Measurements from ENCODE around the gene AFG1L.
A peak's percentile ranks its signal among the peaks of the same experiment; 100 is the strongest.
"Not testable (repeated sequence)": the region's sequence is repeated elsewhere in the genome, so short reads cannot be mapped to it uniquely, and the experiment has no call there.

Gene AFG1L

DNA sequence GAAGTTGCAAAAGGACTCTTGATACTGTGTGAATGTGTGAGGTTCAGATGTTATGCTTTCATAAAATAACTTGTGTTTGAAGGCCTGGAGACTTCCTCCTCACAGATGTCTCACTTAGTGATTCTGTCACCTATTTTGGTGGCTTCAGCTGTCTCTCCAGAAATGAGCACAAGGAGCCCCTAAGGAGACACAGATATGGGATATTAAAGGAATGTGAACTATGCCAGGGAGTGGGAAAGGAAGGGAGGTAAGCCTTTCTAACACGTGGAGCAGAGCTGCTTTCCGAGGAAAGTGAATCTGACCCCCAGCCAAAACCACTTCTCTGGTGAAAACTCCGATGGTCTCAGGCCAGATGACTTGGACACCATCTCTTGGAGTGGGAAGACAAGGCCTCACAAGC lies 255.4 kb downstream of the AFG1L start:
- Mint-ChIP-seq H3K4me3 (no peak overlapping the region), H3K9me3 (no peaks in the 10 kb centered on the region), H3K27ac (no peak overlapping the region), H3K4me1 (peaks cover 14% of the 10 kb centered on the region), H3K36me3 (no peaks in the 10 kb centered on the region)
- no peak for DNase-seq (ENCODE audit: low spot score in 2 of 2)
- no peak for ATAC-seq

DNA sequence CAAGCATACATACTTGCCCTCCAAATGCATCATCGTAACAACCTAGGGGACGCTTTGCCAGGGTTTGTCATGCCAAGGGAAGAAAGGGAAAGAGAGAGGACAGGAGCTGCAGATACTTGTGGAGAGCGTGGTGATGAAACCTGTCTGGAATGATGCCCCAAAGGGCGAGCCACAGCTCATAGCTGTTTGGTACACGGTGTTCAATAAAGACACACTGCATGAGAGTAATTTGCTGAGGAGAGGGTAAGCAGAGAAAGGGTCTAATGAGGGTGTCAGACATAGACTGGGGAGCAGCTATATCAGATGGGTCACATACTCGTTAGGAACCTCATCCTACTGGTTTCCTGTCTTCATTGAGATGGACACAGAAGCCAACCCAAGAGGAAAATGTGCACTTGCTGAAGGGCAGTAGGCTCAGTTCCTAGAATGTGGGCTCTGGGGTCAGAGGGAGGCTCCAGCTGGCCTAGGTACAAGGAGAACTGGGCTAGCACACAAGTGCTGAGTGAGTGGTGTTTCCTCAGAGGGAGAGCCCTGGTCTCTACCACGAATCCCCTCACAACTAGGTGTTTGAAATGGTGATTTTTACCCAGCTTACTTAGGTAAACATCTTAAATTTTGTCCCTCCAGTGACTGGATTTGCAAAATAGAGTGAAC lies 260.7 kb downstream of the AFG1L start:
- no peaks in the 10 kb centered on the region for H3K9me3 Mint-ChIP-seq
- H3K27ac Mint-ChIP-seq, result no peak overlapping the region
- no peaks in the 10 kb centered on the region for H3K4me1 Mint-ChIP-seq
- no peak overlapping the region for H3K4me3 Mint-ChIP-seq
- DNase-seq (ENCODE audit: low spot score in 2 of 2), result no peak
- peaks cover 17% of the 10 kb centered on the region for H3K36me3 Mint-ChIP-seq
- no peak for ATAC-seq

DNA sequence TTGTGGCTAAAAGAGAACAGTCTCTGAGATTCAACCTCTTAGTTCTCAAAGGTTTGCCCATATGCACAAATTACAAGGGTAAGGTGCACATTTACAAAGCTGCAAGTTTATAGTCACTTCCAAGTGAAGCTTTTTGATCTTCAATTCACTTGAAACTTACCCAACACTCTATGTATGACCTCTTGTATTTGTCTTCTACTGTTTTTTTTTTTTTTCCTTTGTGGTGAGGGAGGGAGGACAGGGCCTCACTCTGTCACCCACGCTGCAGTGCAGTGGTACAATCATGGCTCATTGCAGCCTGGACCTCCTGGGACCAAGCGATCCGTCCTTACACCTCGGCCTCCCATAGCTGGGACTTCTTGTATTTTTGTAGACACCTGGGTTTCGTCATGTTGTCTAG lies 261.4 kb downstream of the AFG1L start:
- no peaks in the 10 kb centered on the region for H3K4me1 Mint-ChIP-seq
- no peaks in the 10 kb centered on the region for H3K9me3 Mint-ChIP-seq
- ATAC-seq (no peak), DNase-seq (ENCODE audit: low spot score in 2 of 2) (no peak)
- no peak overlapping the region for H3K27ac Mint-ChIP-seq
- no peak overlapping the region for H3K4me3 Mint-ChIP-seq
- H3K36me3 Mint-ChIP-seq, result peaks cover 17% of the 10 kb centered on the region

DNA sequence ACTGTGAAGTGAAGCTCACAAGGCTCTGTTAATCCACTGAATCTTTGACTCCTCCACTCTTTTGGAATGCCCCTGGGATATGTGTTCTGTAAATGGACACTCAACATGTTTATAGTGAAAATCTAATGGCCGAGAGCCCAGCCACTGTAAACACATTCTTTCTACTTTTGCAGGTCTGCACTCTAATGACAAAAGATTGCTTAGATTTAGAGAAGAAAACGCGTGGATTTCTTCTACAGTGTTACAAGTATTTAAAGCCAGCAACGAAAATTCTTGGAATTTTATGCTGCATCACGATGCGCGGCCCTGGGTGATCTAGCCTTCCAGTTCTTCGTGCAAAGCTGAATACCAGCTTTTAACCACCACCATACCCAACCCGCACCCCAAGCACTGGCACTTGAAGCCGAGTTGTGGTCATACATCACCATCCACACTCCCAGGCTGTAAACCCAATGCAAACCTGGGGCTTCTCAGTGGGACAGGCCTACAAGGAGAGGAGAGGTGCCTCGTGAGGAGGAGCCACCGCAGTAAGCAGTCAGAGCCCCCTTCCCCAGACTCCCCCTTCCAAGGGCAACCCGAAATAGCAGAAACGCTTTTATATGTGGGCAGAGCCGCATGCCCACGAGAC lies 262.1 kb downstream of the AFG1L start:
- no peak for DNase-seq (ENCODE audit: low spot score in 2 of 2)
- no peak for ATAC-seq
- H3K27ac Mint-ChIP-seq, result peak overlapping the region; percentile 94

DNA sequence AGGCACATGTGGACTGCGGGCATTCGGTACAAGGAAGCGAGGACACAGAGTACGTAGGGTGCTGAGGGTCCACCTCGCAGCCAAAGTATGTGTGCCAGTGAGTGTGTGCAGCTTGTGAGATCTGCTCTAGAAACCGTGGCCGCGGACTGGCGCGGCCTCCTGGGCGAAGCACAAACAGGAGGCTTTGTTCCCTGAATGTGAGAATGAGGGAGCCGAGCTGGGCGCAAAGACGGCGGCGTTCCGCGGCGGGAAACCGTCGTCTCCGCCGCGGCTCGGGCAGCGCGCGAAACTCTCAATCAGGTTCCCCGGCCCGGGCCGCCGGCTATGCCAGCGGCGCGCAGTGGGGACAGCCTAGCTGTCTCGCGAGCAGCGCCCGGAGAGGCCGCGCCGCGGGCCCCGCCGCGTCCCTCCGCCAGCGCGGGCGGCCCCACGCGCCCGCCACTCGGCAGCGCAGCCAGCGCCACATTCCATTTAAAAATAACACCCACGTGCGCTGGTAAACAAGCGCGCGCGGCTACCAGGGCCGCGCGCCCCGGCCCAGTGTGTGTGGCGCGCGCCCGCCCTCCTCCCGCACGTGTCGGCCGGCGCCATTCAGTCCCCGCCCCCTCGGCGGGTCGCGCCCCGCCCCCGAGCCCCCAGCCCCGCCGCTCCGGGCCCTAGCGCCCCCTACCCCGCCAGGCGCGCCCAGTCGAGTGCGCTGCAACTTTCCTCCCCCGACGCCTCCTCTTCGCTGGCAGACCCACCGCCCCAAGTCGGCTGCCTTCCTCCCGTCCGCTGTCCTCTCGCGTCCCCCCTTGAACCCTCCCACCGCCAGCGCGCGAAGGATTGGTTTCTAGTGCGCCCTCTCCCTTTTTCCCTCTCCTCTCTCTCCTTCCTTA lies 262.9 kb downstream of the AFG1L start:
- peaks cover 12% of the 10 kb centered on the region for H3K4me1 Mint-ChIP-seq
- H3K36me3 Mint-ChIP-seq, result peaks cover 29% of the 10 kb centered on the region
- DNase-seq (ENCODE audit: low spot score in 2 of 2), result peak; percentile 49 to 74
- peak overlapping the region; percentile 94 for H3K27ac Mint-ChIP-seq
- H3K4me3 Mint-ChIP-seq, result peak overlapping the region; percentile 79
- peak; percentile 50 for ATAC-seq
- H3K9me3 Mint-ChIP-seq, result no peaks in the 10 kb centered on the region

More for the DNA sequence above, 262.1 kb downstream of the AFG1L start:
- peak overlapping the region; percentile 79 for H3K4me3 Mint-ChIP-seq
- no peaks in the 10 kb centered on the region for H3K9me3 Mint-ChIP-seq
- peaks cover 4% of the 10 kb centered on the region for H3K4me1 Mint-ChIP-seq
- peaks cover 21% of the 10 kb centered on the region for H3K36me3 Mint-ChIP-seq

DNA sequence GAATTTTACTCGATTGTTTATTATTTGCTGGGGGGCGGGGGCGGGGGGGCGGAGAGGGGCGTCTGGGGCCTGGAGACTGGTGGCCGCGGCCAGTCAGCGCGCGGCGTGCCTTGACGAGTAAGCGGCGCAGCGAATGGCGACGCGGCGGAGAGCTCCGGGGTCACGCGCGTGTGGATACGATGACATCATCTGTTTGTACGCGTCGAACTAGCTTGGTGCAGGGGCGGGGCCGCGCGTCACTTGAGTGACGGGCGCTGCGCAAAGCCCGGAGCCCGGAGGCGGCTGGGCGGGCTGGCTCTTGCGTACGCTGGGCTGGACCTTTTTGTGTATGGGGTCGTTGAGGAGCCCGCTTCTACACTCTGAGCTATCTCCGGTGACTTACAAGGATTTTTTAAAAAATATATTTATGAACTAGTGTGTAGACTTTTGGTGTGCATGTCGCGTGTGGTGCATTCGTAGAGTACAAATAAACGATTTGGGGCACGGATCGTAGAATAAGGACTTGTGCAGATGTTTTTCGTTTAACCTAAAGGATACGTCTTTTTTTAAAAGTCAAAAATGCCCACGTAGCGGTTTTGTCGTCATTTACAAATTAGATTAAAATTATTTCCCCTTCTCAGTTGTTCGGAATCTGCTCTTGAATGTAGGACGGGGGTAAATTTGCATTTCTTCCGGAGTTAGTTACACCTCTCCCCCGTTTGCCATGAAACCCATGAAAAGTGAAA lies 263.7 kb downstream of the AFG1L start:
- Mint-ChIP-seq H3K27ac (peak overlapping the region; percentile 94), H3K9me3 (no peaks in the 10 kb centered on the region), H3K36me3 (peaks cover 35% of the 10 kb centered on the region), H3K4me1 (peaks cover 20% of the 10 kb centered on the region), H3K4me3 (peak overlapping the region; percentile 79)
- peak; percentile 86 to 95 for DNase-seq (ENCODE audit: low spot score in 2 of 2)
- ATAC-seq, result peak; percentile 75

DNA sequence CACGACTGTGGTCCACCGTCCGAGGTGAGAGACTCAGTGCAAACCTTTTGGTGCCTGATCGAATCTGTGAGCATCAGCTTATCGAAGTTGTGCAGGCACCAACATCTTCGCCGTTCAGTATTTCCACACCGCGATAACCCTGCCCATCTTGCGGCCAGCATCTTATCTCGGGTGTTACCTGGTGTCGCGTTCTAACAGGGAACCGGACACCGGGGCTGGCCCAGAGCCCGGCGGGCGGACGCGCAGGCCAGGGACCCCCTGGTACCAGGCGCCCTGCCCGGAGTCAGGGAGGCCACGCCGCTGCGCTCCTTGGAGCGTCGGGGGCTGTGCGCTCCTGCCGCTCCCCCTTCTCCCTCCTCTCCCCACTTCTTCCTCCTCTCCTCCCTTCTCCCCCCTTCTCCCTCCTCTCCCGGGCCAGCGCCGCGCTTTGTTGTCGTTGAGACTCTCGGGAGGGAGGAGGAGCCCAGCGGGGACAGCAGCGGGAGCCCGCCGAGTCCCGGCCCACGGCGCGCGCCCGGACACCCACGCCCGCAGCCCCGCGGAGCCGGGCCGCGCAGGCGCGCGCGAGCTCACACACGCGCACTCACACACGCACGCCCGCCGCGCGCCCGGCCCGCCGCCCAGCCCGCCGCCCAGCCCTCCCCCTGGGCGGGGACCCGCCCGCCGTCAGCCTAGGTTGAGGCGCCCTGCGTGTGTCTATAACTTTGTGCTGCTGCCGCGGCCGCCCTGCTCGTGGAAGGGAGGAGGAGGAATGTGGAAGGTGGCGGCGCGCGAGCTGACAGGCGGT lies 264.4 kb downstream of the AFG1L start:
- Mint-ChIP-seq H3K4me3 (peak overlapping the region; percentile 79), H3K9me3 (no peaks in the 10 kb centered on the region), H3K36me3 (peaks cover 40% of the 10 kb centered on the region), H3K27ac (peak overlapping the region; percentile 94), H3K4me1 (peaks cover 25% of the 10 kb centered on the region)
- DNase-seq (ENCODE audit: low spot score in 2 of 2), result peak; percentile 76 to 91
- ATAC-seq, result peak; percentile 76

DNA sequence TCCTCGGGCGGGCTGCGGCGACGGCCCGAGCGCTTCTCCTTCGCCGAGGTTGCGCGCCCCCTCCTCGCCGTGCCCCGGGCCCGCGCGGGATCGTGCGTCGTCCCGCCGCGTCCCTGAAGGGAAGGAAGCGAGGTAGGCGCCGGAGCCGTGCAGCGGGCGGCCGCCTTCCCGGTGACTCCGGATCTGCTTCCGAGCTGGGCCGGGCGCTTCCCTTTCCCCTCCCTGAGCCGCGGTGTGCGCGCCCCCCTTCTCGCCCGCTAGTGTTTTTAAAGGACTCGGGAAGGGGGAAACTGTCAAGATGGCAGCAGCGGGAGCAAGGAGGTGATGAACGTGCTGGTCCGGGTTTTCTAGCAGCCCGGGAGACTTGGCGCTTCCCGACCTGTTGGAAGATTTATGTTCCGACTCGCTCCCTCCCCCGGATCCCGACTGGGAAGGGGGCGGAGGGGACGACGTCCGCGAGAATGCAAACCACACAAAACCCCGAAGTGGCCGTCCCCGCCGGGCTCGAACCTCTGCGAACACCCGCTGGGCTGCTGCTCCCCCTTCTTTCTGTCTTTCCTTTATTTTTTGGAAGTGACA lies 265.1 kb downstream of the AFG1L start:
- DNase-seq (ENCODE audit: low spot score in 2 of 2) (peak; percentile 30 to 83), ATAC-seq (no peak)
- peaks cover 32% of the 10 kb centered on the region for H3K4me1 Mint-ChIP-seq
- H3K36me3 Mint-ChIP-seq, result peaks cover 42% of the 10 kb centered on the region
- H3K27ac Mint-ChIP-seq, result peak overlapping the region; percentile 94
- H3K4me3 Mint-ChIP-seq, result peak overlapping the region; percentile 79
- no peaks in the 10 kb centered on the region for H3K9me3 Mint-ChIP-seq

DNA sequence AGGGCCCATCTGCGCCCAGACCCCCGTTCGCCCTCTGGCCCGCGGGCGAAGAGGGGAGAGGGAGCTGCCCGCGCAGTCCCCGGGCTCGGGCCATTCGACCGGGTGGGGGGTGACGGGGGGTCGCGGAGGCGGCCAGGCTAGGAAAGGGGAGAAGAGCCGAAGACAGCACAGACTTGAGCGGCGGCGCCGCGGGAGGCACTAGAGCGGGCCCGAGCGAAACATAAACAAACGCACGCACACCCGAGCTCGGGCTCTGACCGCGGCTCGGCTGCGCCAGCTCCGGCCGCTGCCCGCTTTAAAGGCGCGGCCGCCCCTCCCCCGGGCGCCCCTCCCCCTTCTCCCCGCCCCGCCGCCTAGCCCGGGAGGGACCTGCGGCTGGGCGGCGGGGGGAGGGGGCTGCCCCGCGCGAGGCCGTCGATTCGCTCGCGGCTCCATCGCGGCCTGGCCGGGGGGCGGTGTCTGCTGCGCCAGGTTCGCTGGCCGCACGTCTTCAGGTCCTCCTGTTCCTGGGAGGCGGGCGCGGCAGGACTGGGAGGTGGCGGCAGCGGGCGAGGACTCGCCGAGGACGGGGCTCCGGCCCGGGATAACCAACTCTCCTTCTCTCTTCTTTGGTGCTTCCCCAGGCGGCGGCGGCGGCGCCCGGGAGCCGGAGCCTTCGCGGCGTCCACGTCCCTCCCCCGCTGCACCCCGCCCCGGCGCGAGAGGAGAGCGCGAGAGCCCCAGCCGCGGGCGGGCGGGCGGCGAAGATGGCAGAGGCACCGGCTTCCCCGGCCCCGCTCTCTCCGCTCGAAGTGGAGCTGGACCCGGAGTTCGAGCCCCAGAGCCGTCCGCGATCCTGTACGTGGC lies 265.8 kb downstream of the AFG1L start, which contains the start of gene FOXO3:
Gene FOXO3 (plus strand): TSS at position 455 of the 846 bp plus-strand sequence. CDS start 292 bp downstream, at position 747.
- peak within 1 kb of the TSS; percentile 79 for H3K4me3 Mint-ChIP-seq
- ATAC-seq, result peak; percentile 27
- H3K36me3 Mint-ChIP-seq, result peaks cover 44% of the 10 kb centered on the region
- no peaks in the 10 kb centered on the region for H3K9me3 Mint-ChIP-seq
- peaks cover 39% of the 10 kb centered on the region for H3K4me1 Mint-ChIP-seq
- DNase-seq (ENCODE audit: low spot score in 2 of 2), result peak; percentile 63 to 84
- H3K27ac Mint-ChIP-seq, result peak within 1 kb of the TSS; percentile 94

DNA sequence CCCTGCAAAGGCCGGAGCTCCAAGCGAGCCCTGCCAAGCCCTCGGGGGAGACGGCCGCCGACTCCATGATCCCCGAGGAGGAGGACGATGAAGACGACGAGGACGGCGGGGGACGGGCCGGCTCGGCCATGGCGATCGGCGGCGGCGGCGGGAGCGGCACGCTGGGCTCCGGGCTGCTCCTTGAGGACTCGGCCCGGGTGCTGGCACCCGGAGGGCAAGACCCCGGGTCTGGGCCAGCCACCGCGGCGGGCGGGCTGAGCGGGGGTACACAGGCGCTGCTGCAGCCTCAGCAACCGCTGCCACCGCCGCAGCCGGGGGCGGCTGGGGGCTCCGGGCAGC lies 266.4 kb downstream of the AFG1L start:
- not testable (repeated sequence) for H3K27ac Mint-ChIP-seq; DNase-seq (ENCODE audit: low spot score in 2 of 2); H3K9me3 Mint-ChIP-seq; ATAC-seq
- Mint-ChIP-seq H3K4me3 (peak overlapping the region; percentile 79), H3K36me3 (peaks cover 50% of the 10 kb centered on the region), H3K4me1 (peaks cover 45% of the 10 kb centered on the region)

DNA sequence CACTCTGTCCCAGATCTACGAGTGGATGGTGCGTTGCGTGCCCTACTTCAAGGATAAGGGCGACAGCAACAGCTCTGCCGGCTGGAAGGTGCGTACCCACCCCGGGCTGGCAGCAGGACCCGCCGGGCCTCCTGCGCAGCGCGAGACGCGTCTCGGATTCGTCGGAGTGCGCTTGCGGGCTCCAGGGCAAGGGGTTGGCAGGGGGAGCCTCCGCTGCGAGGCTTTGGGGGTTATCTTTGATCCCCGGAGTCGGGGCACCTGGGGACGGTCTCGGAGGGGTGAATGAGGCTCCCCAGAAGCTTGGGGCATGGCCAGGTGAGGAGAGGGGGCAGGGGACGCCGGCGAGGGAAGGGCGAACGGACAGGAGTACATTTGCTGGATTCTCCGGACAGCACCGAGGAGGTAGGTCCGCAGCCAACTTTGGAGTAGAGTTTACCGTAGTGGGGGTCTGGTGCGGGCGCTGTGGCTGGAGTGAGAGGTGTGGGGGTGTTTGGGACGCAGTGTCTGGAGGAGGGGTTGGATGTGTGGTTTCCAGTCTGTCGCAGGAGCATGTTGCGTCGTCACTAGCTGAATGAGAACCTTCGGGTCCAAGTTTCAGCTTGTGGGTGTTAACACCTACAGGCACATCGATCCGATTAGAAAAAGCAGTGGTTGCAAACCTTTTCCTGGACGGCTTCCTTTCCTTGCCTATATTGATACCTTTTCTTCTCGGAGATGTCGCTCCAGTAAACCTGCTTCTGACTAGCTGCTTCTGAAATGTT lies 267.1 kb downstream of the AFG1L start:
- ATAC-seq (no peak), DNase-seq (ENCODE audit: low spot score in 2 of 2) (no peak)
- peaks cover 56% of the 10 kb centered on the region for H3K36me3 Mint-ChIP-seq
- peak overlapping the region; percentile 37 for H3K27ac Mint-ChIP-seq
- no peaks in the 10 kb centered on the region for H3K9me3 Mint-ChIP-seq
- H3K4me1 Mint-ChIP-seq, result peaks cover 51% of the 10 kb centered on the region
- peak overlapping the region; percentile 79 for H3K4me3 Mint-ChIP-seq

DNA sequence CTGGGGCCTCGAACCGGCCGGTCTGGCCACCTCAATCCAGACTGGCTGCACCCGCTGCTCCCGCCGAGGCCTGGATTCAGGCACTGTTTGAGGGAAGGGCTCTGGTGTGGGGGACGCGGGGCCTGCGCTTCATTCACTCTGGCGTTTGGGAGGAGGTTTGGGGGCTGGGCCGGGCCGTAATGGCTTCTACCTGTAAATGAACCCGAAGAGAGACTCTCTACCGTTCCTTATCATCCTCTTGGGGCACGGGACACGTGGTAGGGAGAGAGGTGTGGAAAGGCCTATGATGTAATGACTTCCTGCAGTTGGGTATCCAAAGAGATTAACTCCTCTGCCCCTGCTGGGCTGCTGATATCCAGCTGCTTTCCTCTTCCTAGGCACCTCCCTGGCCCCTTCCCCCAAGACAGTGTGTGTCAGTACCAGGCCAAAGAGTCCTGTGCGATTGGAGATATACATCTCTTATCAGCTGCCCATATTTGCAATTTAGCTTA lies 267.7 kb downstream of the AFG1L start:
- peak overlapping the region; percentile 79 for H3K4me3 Mint-ChIP-seq
- H3K36me3 Mint-ChIP-seq, result peaks cover 62% of the 10 kb centered on the region
- peak in 1 of 2 donors; percentile 60 for DNase-seq (ENCODE audit: low spot score in 2 of 2)
- H3K4me1 Mint-ChIP-seq, result peaks cover 58% of the 10 kb centered on the region
- no peak for ATAC-seq
- H3K27ac Mint-ChIP-seq, result peak overlapping the region; percentile 37
- no peaks in the 10 kb centered on the region for H3K9me3 Mint-ChIP-seq

DNA sequence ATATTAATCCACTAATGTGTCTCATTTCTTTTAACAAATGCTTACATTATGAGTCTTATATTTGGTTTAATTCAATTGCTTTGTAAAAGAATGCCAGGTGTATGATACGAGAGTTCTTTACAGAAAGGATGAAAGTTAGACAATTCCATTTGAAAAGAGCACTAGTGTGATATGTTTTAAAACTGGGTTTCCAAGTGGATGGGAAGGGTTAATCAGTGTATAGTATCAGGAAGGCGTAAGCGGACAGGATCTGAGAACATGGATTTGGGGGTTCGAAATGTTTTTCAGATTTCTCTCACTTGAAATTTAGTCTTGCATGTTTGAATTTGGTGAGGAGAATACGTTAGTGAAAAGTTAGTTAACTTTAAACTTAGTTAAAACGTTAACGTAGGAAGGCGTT lies 268.4 kb downstream of the AFG1L start:
- Mint-ChIP-seq H3K27ac (peak overlapping the region; percentile 2), H3K36me3 (peaks cover 67% of the 10 kb centered on the region), H3K4me1 (peaks cover 63% of the 10 kb centered on the region), H3K4me3 (peak overlapping the region; percentile 79), H3K9me3 (no peaks in the 10 kb centered on the region)
- ATAC-seq (no peak), DNase-seq (ENCODE audit: low spot score in 2 of 2) (no peak)
